RWPE1 (cell line): Measurements from ENCODE around the gene DAGLA.
"Not testable (repeated sequence)": the region's sequence is repeated elsewhere in the genome, so short reads cannot be mapped to it uniquely, and the experiment has no call there.

Source experiments
- CTCF ChIA-PET: fragments of 350-600 bp; sonication (Branson Sonifier 250); formaldehyde crosslinking; extraction: SDS; loops from one replicate; lab custom pipeline; 2021; lab: Yijun Ruan, JAX
- POLR2A ChIA-PET: fragments of 400-600 bp; formaldehyde crosslinking; extraction: SDS; loops from one replicate; lab custom pipeline; 2020; ENCODE audit warnings: antibody characterized with exemption; ENCODE audit not compliant: low non-redundant PET; lab: Yijun Ruan, JAX
- DNase-seq: peaks from one replicate; pipeline ENCODE4 v3.0.0; 2012; ENCODE audit warnings: low spot score
- H3K27ac ChIP-seq: fragments of 450-650 bp; 2 replicates; pipeline ENCODE4 v1.5.1; 2017
- TF ChIP-seq, protein P1 (sequence below): fragments of 450-650 bp; conservative IDR thresholded peaks from 2 replicates; pipeline ENCODE4 v1.5.1; 2017; ENCODE audit warnings: low read depth, mild to moderate bottlenecking

Gene DAGLA

GRCh38 chr11:61652135-61652534 is 28.1 kb upstream of the DAGLA start:
- no peak for DNase-seq
- H3K27ac ChIP-seq = no peak overlapping the region
- ChIA-PET POLR2A (no interaction called here), CTCF (interaction anchor here (0.9 kb wide), 1 partner anchor 13 kb away, joined by 4 read pairs; no protein-coding TSS in a partner anchor)
- TF ChIP-seq, protein P1, sequence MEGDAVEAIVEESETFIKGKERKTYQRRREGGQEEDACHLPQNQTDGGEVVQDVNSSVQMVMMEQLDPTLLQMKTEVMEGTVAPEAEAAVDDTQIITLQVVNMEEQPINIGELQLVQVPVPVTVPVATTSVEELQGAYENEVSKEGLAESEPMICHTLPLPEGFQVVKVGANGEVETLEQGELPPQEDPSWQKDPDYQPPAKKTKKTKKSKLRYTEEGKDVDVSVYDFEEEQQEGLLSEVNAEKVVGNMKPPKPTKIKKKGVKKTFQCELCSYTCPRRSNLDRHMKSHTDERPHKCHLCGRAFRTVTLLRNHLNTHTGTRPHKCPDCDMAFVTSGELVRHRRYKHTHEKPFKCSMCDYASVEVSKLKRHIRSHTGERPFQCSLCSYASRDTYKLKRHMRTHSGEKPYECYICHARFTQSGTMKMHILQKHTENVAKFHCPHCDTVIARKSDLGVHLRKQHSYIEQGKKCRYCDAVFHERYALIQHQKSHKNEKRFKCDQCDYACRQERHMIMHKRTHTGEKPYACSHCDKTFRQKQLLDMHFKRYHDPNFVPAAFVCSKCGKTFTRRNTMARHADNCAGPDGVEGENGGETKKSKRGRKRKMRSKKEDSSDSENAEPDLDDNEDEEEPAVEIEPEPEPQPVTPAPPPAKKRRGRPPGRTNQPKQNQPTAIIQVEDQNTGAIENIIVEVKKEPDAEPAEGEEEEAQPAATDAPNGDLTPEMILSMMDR = no peak

DNA sequence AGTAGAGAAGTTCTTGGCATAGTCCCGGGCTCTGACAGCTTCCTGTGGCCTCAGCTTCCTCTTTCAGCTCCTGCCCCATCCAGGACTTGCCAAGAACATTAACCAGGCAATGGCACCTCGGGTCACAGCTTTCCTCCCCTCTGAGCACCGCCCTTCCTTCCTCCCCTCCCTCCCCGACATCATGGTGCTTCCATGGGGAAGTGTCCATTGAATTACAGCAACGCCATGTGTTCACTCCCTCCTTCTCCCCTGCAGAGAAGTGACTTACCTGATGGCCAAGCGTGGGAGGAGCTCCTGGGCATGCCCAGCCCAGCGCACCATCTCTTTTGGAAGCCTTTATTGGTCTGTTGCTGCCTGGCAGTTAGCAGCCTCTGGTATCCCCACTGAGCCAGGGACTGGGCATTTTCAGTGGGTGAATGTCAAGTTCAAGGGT is 25.8 kb upstream of the DAGLA start:
- POLR2A ChIA-PET = no interaction called here
- TF ChIP-seq, protein P1 = no peak
- H3K27ac ChIP-seq = no peak overlapping the region
- CTCF ChIA-PET = interaction anchor here (0.6 kb wide), 1 partner anchor 590 kb away, joined by 6 read pairs; no protein-coding TSS in a partner anchor
- DNase-seq = no peak

DNA sequence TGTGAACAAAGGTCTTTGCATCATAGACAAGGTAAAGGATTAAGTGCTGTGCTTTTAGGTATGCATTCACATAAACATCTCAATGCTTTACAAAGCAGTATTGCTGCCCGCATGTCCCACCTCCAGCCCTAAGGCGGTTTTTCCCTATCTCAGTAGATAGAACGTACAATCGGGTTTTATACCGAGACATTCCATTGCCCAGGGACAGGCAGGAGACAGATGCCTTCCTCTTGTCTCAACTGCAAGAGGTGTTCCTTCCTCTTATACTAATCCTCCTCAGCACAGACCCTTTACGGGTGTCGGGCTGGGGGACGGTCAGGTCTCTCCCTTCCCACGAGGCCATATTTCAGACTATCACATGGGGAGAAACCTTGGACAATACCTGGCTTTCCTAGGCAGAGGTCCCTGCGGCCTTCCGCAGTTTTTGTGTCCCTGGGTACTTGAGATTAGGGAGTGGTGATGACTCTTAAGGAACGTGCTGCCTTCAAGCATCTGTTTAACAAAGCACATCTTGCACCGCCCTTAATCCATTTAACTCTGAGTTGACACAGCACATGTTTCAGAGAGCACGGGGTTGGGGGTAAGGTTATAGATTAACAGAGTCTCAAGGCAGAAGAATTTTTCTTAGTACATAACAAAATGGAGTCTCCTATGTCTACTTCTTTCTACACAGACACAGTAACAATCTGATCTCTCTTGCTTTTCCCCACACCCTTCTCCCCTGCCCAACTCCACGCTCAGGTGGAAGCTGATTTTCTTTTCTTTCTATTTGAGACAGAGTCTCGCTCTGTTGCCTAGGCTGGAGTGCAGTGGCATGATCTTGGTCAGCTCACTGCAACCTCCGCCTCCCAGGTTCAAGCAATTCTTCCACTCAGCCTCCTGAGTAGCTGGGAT is 24.7 kb upstream of the DAGLA start:
- H3K27ac ChIP-seq, POLR2A ChIA-PET, DNase-seq: not testable (repeated sequence)
- CTCF ChIA-PET = interaction anchor here (0.6 kb wide), 1 partner anchor 20 kb away, joined by 3 read pairs; no protein-coding TSS in a partner anchor

GRCh38 chr11:61656347-61657077 is 23.7 kb upstream of the DAGLA start:
- POLR2A ChIA-PET = no interaction called here
- DNase-seq = no peak
- CTCF ChIA-PET = interaction anchor here (0.6 kb wide), 1 partner anchor 19 kb away, joined by 3 read pairs; no protein-coding TSS in a partner anchor
- no peak overlapping the region for H3K27ac ChIP-seq
- TF ChIP-seq, protein P1 = no peak

GRCh38 chr11:61657566-61658290 is 22.5 kb upstream of the DAGLA start:
- POLR2A ChIA-PET = no interaction called here
- TF ChIP-seq, protein P1 = no peak
- DNase-seq = no peak
- no peak overlapping the region for H3K27ac ChIP-seq
- CTCF ChIA-PET = no interaction called here

DNA sequence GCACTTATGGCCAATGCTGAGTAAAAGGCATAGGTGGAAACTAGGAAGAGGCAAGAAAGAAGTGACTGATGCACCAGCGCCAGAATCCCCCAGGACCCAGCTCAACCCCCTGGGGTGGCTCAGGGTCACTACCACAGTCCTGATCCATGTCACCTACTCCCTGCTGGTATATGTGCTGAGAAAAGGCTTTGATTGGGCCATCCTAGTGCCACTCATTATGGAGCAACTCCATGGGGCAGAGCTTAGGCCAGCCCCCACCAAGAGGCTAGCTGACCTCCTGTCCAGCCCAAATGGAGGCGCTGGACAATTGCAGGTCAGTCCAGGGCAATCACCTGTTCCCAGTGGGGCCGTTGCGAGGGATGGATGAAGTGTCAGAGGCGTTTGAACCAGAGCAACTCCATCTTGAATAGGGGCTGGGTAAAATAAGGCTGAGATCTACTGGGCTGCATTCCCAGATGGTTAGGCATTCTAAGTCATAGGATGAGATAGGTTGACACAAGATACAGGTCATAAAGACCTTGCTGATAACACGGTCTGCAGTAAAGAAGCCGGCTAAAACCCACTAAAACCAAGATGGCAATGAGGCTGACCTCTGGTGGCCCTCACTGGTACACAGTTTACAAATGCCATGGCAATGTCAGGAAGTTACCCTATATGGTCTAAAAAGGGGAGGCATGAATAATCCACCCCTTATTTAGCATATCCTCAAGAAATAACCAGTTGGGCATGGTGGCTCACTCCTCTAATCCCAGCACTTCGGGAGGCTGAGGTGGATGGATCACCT is 20.6 kb upstream of the DAGLA start:
- TF ChIP-seq, protein P1 = no peak
- DNase-seq = no peak
- ChIA-PET CTCF (interaction anchor here (1.0 to 1.3 kb wide), 2 partner anchors 74 to 213 kb away, joined by 3 read pairs; no protein-coding TSS in a partner anchor), POLR2A (no interaction called here)
- no peak overlapping the region for H3K27ac ChIP-seq

GRCh38 chr11:61660997-61661396 is 19.2 kb upstream of the DAGLA start:
- H3K27ac ChIP-seq, DNase-seq, POLR2A ChIA-PET: not testable (repeated sequence)
- CTCF ChIA-PET = interaction anchor here (0.6 to 0.7 kb wide), 3 partner anchors 14 to 79 kb away, joined by 4 to 5 read pairs (median 5); no protein-coding TSS in a partner anchor
